Kidney epithelial cell (primary cell): ENCODE data around the gene MAZ. TPM values are rescaled to one million over a fixed set of nuclear protein-coding genes. Genes with fewer than 3 reads are reported as not detected.

Experiments used
- DNase-seq: peaks from one replicate; pipeline ENCODE4 v3.0.0-alpha.2; 2010; ENCODE audit warnings: low read depth
- H3K27me3 ChIP-seq: 2 replicates; pipeline ENCODE4 v1.6.0; 2011; ENCODE audit warnings: low read length; ENCODE audit not compliant: control insufficient read depth, insufficient read depth
- H3K36me3 ChIP-seq: 2 replicates; pipeline ENCODE4 v1.5.1; 2011; ENCODE audit warnings: low read length; ENCODE audit not compliant: control insufficient read depth, insufficient read depth
- H3K4me3 ChIP-seq: 2 replicates; pipeline ENCODE4 v1.5.1; 2011; ENCODE audit warnings: low read depth, mild to moderate bottlenecking, control low read depth, low read length
- CTCF ChIP-seq: IDR thresholded peaks from 2 replicates; pipeline ENCODE4 v1.5.1; 2011; ENCODE audit warnings: mild to moderate bottlenecking, moderate library complexity, low read length, control low read depth, inconsistent platforms; ENCODE audit not compliant: insufficient read depth, poor library complexity, severe bottlenecking
- total RNA-seq: library from RNA; depleted of rRNA; stranded (reverse); fragments of >200 nt; gene quantifications from 2 replicates; pipeline ENCODE4 v1.2.3, GENCODE V29; 2015

The MAZ gene
- total RNA-seq, 1 donor from 2014 or later: 164 TPM

GRCh38 chr16:29857133-29857760 is 50.9 kb downstream of the MAZ start:
- Histone ChIP-seq H3K27me3 (no peaks in the 10 kb centered on the region), H3K4me3 (no peak overlapping the region), H3K36me3 (no peaks in the 10 kb centered on the region)
- no peak for TF ChIP-seq CTCF
- DNase-seq: no peak

DNA sequence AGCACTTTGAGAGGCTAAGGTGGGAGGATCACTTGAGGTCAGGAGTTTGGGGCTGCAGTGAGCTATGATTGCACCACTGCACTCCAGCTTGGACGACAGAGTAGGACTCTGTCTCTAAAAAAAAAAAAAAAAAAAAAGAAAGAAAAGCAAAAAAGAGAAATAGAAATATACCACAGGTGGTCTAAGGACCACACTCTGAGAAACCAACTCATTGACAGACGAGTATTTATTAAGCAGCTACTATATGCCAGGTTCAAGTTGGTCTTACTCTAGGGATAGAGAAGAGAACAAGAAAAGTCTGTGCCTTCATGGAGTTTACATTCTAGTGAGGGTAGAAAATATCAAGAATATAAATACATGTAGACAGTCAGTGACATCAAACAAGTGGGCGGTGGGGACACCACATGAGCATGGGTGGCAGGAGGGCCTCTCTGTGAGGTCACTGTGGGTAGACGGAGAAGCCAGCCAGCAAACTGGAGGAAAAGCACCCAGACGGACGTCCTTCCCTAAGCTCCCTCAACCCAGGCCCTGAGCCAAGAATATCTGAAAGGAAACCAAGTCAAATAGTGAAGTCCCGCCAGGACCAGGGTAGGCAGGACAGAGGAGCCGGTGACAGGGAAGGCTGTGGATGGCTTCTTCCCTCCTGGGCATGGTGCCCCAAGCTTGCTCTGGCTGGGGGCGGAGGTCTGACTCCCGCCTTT is 52.0 kb downstream of the MAZ start:
- no peak for DNase-seq
- H3K4me3 ChIP-seq: no peak overlapping the region
- no peak for TF ChIP-seq CTCF
- H3K27me3 ChIP-seq: no peaks in the 10 kb centered on the region
- no peaks in the 10 kb centered on the region for H3K36me3 ChIP-seq

DNA sequence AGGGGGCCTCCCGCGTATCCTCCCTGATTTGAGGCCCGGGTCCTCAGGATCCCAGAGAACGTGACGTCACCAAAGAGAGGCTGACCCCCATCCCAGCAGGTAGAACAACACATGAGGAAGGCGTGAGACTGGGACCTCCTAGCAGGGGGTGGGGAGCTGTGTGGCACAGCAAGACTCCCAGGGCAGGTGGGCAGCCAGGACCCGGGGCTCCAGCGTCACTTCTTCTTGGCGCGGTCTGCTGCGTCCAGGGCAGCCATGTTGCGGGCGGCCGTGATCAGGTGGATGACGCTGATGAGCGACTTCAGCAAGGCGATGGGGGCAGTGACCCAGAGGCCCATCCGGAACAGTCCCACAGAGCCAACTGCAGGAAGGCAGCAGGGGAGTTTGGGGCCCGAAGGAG is 52.6 kb downstream of the MAZ start:
- TF ChIP-seq CTCF: no peak
- no peaks in the 10 kb centered on the region for H3K36me3 ChIP-seq
- H3K27me3 ChIP-seq: no peaks in the 10 kb centered on the region
- H3K4me3 ChIP-seq: no peak overlapping the region
- DNase-seq: no peak

GRCh38 chr16:29860218-29860617 is 53.9 kb downstream of the MAZ start:
- Histone ChIP-seq H3K36me3 (no peaks in the 10 kb centered on the region), H3K4me3 (no peak overlapping the region), H3K27me3 (no peaks in the 10 kb centered on the region)
- TF ChIP-seq CTCF: no peak
- DNase-seq: no peak

Other genes starting within 250 kb of the MAZ start
- 0.27 and 1.0 TPM in 2 replicates for gene SPN, start 143.3 kb upstream of the MAZ start, total RNA-seq
- gene QPRT, start 127.3 kb upstream of the MAZ start, total RNA-seq: 47.9 and 60.3 TPM in 2 replicates
- gene C16orf54, start 60.5 kb upstream of the MAZ start, total RNA-seq: not detected in 2 replicates
- gene ZG16, start 28.3 kb upstream of the MAZ start, total RNA-seq: not detected in 2 replicates
- gene KIF22, start 15.8 kb upstream of the MAZ start, total RNA-seq: 24.2 and 27.5 TPM in 2 replicates
- gene PRRT2, start 5.7 kb downstream of the MAZ start, total RNA-seq: 0.27 and 0.29 TPM in 2 replicates
- gene PAGR1, start 9.6 kb downstream of the MAZ start, total RNA-seq: 40.1 and 53.9 TPM in 2 replicates
- 194 and 209 TPM in 2 replicates for gene MVP, start 13.9 kb downstream of the MAZ start, total RNA-seq
- 83.9 and 85.2 TPM in 2 replicates for gene CDIPT, start 56.7 kb downstream of the MAZ start, total RNA-seq
- 26.2 and 30.4 TPM in 2 replicates for gene SEZ6L2, start 93.0 kb downstream of the MAZ start, total RNA-seq
- gene ASPHD1, start 94.0 kb downstream of the MAZ start, total RNA-seq: 10.2 and 12.5 TPM in 2 replicates
- gene KCTD13, start 119.7 kb downstream of the MAZ start, total RNA-seq: 24.7 and 38.2 TPM in 2 replicates
- gene TMEM219, start 155.6 kb downstream of the MAZ start, total RNA-seq: 173 and 175 TPM in 2 replicates
- 40.1 and 41.7 TPM in 2 replicates for gene TAOK2, start 167.3 kb downstream of the MAZ start, total RNA-seq
- gene HIRIP3, start 189.1 kb downstream of the MAZ start, total RNA-seq: 13.2 and 20.3 TPM in 2 replicates
- gene INO80E, start 189.7 kb downstream of the MAZ start, total RNA-seq: 43.8 and 114 TPM in 2 replicates
- gene DOC2A, start 204.5 kb downstream of the MAZ start, total RNA-seq: 0.33 TPM in 1 of 2 replicates, not detected in the other
- not detected in 2 replicates for gene C16orf92, start 216.7 kb downstream of the MAZ start, total RNA-seq
- not detected in 2 replicates for gene TLCD3B, start 224.7 kb downstream of the MAZ start, total RNA-seq